Measurements from ENCODE around the gene ZNF324B.
"Not testable (repeated sequence)": the region's sequence is repeated elsewhere in the genome, so short reads cannot be mapped to it uniquely, and the experiment has no call there.

Gene ZNF324B

DNA sequence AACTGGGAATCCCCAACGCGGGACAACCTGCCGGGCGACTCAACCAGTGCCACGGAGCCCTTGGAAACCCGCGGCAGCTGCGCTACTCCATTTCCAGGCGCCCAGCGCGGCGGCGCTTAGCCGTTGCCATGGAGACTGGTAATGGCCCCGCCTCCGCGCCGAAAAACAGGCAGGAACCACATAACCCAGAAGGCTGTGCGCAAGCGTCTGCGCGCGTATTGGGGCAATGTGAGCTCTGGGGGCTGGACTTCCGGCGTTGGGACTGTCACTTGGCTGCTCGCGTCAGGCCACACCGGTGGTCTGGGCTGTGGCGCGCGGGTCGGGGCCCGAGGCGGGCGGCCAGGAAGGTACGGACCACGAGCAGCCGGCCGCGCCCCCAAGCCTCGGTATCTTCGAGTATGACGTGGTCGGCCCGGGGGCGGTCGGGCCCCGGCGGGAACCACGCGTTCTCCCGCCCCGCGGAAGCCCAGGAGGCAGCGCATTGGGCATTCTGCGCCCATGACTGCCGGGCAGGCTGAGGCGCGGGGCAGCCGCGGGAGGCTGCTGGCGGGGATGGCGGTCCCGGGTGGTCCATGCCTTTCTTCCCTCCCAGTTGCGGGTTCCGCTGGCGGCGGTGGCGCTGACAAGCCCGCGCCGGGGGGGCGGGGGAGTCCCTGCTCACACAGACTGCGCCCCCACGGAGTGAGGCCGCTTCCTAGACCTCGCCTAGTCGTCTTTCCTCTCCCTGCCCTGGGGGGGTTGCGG lies at the start of gene ZNF324B:
Gene ZNF324B, plus strand, starts transcription at position 265 of the 744 bp plus-strand sequence. CDS start 2,080 bp downstream, outside the sequence.
- peak; percentile 94 for DNase-seq

DNA sequence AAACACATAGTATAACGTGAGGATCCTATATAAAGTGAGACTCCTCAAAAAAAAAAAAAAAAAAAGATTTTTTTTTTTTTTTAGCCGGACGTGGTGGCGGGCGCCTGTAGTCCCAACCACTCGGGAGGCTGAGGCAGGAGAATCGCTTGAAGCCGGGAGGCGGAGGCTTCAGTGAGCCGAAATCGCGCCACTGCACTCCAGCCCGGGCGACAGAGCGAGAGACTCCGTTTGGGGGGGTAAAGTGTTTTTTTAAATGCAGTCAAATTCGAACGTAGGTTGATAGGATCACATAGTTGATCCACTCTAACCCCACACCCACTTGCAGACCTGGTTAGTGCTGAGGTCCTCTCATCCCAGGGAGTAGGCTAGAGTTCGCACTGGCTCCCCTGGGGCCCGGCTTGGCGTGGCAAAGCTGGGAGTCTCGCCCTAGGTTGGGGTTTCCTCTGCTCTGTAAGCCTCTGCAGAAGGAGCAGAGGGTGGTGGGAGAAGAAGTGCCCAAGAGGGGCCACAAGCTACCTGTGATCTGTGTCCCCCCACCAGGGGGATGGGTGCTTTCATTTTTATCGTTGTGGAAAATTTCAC lies 49.5 kb upstream of the ZNF324B start:
- no peak for DNase-seq

DNA sequence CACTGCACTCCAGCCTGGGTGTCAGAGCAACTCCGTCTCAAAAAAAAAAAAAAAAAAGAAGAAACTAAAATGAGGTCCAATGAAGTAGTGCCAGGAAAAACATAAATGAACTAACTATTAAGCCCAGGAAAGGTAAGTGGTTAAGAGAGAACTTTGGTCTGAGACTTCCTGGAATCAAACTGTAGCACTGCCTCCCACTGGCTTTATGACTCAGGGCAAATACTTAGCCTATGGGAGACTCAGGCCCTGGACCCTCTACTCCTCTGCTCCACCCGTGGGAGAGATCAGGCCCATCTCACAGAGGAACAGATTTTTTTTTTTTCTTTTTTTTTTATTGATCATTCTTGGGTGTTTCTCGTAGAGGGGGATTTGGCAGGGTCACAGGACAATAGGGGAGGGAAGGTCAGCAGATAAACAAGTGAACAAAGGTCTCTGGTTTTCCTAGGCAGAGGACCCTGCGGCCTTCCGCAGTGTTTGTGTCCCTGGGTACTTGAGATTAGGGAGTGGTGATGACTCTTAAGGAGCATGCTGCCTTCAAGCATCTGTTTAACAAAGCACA lies 47.4 kb upstream of the ZNF324B start:
- DNase-seq: not testable (repeated sequence)

DNA sequence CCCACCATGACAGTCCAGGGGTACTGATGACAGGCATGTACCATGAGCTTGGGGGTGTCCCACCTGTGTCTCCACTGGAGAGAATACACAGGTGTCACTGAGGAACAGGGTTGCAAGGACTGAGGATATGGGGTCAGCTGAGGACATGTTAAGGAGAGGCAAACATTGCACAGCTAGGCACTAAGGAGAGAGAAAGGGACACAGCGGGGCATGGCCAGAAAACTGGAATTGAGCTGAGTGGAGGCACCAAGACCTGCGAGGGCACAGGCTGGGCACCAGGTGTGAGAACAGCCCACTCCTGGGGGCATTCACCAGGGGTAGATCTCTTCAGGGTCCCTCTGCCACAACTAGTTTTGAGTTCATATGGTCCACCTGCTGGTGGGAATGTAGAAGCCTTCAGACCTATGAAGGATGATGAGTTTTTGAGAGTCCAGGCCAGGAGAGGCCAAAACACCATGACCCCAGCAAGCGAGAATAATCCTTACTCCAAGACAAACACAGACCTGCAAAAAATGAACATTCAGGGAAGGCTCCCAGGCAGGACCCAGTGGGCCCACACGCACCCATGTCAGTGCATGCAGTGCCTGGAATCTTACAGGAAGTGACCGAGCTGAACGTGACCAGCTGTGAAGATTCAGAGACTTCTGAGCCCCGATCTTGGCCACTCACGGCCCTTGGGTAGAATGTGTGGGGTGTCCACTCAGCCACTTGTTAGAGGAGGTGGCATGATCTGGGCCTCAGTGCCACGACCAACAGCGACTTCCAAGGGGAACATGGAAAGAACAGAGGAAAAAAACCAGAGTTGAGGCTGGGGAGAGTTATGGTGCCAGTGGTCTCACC lies 44.4 kb upstream of the ZNF324B start:
- no peak for DNase-seq

DNA sequence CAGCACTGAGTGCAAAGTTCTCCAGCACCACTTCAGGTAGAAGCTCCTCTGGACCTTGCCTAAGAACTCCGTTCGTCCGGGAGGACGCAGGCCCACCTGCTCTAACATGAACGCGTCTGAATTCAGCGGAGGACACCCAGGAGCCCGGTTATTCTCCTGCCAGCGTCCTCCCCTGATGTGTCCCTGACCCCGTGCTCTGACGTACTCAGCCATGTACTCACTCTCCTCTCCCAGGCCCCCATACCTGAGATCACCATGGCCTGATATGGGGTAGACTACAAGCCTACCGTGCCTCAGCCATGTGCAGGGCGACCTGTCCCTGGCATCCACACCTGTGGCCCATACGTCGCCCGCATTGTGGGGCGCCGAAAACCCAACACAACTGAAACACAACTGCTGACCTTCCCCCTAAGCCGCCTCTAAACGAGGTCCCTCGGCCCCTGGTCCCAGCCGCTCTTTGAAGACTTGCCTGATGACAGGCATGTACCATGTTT lies 43.7 kb upstream of the ZNF324B start:
- DNase-seq: no peak

DNA sequence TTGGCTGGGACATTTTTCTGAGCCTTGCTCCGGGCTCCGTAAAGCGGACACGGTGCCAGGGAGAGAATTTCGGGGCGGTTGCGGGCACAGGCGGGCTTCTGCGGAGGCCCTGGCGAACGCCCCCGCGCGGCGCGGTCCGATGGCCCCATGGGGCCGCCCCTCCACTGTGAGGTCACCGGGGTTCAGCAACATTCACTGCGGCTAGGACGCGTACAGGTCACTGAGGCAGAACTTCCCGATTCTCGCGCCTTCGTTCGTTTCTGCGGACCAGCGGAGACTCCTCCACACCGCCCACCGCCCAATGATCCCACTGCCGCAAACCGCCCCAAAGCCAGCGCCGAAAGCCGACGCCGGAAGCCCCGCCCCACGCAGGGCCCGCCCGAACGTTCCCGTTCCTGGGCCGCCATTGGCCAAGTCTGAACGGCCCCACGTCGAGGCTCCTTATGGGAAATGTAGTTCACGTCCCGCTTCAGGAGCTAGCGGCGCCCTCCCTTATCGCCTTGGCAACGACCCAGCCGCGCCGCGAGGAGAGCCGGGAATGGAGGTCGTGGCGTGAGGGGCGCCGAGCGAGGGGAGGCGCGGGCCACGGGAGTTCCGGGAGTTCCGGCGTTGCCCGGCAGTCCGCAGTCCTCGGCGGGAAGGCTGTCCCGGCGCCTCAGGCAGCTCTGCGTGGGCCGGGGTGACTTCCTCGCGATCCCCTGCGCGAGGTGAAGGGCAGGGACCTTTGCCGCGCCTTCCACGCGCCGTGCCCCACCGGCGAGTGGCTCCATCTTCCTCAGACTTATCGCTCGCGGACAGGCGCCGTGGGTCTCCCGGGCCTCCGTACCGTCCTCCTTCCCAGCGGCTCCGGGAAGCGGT lies 43.0 kb upstream of the ZNF324B start, which contains the start of gene ZNF584:
Gene ZNF584, plus strand, starts transcription at position 498 of the 858 bp plus-strand sequence. CDS start 499 bp downstream, outside the sequence.
- peak; percentile 92 for DNase-seq

DNA sequence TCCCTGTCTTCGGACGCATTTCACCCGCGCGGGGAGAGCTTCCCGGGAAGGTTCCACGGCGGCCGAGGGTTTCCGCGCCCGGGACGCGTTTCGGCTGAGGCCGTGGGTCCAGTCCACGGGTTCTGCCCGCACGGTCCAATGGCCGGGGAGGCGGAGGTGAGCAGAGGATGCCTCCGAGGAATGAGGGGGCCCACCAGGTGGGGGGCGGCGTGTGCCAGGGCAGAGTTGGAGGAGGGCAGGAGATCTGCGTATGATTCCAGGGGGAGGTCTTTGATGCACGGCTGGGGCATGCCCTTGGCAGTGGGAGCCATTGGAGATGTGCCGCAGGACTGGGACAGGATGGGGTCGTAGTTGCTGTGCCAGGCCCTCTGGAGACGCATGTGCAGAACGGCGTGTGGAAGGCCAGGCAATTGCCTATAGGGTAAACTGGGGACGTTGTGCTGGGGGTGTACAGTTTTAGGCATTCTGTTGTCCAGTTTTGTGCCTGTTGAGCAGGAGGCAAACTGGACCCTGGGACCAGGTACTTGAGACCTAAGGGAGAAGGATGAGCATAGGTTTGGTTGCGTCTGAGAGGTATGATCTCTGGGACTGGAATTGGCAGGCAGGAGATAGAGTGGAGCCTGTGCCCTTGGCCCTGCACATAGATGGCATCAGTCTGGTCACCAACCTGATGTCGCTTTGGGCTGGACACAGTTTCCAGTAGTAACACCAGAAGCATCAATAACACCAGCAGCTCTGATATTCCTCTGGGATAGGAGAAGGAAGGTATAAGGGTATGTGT lies 42.2 kb upstream of the ZNF324B start:
- DNase-seq: no peak

DNA sequence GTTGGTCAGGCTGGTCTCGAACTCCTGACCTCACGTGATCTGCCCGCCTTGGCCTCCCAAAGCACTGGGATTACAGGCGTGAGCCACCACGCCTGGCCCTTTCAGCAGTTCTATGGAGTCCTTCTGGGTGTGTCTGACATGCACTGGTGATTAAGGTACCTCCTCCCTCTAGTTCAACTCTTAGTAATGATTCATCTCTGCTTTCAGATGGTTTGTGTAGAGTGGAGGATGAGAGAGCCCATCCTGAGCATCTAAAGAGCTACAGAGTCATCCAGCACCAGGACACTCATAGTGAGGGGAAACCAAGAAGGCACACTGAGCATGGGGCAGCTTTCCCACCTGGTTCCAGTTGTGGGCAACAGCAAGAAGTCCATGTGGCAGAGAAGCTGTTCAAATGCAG lies 34.8 kb upstream of the ZNF324B start:
- no peak for DNase-seq

DNA sequence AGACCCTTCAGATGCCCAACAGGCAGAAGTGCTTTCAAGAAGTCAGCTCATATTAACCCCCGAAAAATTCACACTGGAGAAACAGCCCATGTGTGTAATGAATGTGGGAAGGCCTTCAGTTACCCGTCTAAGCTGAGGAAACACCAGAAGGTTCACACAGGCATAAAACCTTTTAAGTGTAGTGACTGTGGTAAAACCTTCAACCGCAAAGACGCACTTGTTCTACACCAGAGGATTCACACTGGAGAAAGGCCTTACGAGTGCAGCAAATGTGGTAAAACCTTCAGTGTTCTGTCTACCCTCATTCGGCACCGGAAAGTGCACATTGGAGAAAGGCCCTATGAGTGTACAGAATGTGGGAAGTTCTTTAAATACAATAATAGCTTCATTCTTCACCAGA lies 34.4 kb upstream of the ZNF324B start:
- DNase-seq: no peak

DNA sequence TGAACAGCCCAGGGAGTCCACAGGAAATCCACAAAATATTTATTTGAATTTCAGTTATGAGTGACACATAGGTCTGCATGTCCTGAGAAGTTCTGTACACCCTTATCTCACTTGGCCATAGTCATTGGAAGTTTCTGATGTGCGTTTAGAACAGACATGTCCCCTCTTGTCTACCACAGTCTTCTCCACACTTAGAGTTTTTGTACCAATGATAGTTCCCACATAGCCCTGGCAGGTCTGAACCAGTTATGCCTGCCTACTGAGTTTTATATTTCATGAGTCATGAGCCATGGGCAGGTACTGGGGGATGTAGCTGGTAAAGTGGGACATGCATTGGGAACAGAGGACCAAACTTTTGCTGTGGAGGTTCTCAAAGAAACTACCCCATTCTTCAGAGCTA lies 22.8 kb upstream of the ZNF324B start:
- no peak for DNase-seq

DNA sequence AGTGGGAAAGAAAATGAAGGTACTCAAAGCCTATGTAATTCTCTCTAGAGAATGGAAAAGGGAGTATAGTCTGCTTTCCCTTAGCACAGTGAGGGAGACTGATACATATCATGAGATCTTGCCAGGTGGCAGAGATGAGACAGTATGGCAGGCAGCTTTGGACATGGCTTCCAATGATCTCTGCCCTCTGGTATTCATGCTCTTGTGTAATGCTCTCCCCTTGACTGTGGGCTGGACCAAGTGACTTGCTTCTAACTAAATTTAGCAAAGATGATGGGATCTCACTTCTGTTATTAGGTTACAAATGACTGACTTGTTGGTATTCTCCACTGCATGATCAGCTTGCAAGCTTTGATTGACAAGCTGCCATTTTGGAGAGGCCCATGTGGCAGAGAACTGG lies 21.7 kb upstream of the ZNF324B start:
- DNase-seq: no peak

DNA sequence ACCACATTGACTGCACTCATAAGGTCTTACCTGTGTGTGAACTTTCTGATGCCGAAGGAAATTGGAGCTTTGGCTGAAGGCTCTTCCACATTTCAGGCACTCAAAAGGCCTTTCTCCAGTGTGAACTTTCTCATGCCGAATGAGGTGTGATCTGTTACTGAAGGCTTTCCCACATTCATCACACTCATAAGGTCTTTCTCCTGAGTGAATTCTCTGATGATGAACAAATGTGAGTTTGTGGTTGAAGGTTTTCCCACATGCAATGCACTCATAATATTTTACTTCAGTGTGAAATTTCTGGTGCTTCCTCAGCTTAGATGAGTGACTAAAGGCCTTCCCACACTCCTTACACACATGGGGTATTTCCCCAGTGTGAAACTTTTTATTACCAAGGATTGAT lies 17.2 kb upstream of the ZNF324B start:
- no peak for DNase-seq

DNA sequence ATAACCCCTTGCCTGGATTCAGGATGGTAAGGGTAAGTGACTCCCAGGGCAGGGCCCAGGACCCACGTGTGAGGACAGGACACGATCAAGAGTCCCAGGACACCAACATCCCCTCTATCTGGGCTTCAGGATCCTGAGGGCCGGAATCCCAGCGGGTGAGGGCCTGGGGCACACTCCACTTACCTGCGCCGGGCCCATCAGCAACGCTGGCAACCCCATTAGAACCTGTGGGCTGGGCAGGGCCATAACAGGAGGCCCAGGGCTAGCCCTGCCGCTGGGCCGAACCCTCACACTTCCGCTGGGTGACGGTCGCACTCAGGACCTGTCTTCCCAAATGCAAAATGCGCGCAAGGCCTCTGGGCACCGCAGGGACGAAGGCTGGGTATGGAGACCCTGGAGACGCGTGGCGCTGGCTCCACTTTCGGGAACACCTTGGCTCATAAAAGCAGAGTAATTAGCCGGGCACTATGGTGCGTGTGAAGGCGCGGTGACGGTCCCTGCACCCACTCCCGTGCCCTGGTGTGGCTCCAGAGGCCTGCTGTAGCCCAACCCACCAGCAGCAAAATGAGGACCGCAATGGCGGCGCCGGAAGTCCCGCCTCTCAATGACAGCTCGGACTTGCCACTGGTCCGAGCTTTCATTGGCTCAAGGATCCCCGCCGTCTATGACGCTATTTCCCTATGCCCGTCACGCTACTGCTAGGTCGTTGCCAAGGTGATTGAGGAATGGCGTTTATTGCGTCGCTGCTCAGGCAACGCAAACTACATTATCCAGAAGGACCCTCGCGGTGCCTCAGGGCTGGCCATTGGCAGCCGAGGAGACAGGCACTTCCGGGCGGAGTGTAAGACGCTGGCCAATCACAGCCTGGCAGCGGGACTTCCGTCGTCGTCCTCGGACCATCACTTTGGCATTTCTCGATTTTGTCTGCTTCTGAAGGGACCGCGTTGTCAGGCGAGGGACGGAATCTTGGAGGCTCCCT lies 11.6 kb upstream of the ZNF324B start, which contains the start of gene ZNF132:
Gene ZNF132, minus strand, starts transcription at position 578 of the 979 bp plus-strand sequence. Its CDS starts 332 bp downstream, at position 246.
- DNase-seq: peak; percentile 85

DNA sequence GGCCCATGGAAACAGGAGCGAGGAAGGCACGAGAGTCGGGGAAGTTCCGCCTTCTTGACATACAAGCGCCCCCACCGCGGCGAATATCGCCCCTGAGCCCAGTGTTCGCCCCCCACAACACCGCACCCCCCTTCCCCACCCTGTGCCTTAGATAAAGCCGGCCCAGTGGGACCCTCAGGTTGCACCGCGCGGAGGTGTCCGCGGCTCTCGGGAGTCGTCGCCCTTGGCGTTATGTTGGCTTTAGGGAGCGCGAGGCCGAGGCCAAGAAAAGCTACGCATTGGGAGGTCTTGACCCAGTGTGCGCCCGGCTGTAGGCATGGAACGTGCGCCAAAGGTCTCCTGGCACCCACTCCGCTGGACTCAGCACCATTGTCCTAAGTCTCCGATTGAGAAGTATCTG lies 10.9 kb upstream of the ZNF324B start:
- DNase-seq: no peak

DNA sequence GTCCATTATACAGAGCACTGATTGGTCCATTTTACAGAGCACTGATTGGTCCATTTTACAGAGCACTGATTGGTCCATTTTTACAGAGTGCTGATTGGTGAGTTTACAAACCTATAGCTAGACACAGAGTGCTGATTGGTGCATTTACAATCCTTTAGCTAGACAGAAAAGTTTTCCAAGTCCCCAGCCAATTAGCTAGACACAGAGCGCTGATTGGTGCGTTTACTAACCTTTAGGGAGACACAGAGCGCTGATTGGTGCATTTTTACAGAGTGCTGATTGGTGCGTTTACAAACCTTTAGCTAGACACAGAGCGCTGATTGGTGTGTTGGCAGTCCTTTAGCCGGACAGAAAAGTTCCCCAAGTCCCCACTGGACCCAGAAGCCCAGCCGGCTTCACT lies 8.4 kb upstream of the ZNF324B start:
- not testable (repeated sequence) for DNase-seq

DNA sequence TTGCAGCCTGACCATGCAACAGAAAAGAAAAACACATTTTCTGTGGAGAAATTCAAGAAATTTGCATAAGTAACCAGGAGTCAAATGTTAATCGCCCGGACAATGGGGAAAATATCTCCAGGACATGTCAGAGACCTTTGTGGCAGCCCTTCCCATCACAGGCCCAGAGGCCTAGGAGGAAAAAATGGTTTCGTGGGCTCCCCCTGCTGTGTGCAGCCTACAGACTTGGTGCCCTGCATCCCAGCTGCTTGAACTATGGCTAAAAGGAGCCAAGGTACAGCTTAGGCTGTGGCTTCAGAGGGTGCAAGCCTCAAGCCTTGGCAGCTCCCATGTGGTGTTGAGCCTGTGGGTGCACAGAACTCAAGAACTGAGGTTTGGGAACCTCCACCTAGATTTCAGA lies 2.6 kb upstream of the ZNF324B start:
- DNase-seq: not testable (repeated sequence)

DNA sequence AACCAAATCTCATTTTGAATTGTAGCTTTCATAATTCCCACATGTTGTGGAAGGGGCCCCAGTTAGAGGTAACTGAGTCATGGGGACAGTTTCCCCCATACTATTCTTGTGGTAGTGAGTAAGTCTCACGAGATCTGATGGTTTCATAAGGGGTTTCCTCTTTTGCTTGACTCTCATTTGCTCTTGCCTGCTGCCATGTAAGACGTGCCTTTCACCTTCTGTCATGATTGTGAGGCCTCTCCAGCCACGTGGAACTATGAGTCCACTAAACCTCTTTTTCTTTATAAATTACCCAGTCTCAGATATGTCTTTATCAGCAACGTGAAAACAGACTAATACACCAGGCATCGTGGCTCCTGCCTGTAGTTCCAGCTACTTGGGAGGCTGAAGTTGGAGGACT lies 1.4 kb upstream of the ZNF324B start:
- DNase-seq: not testable (repeated sequence)

DNA sequence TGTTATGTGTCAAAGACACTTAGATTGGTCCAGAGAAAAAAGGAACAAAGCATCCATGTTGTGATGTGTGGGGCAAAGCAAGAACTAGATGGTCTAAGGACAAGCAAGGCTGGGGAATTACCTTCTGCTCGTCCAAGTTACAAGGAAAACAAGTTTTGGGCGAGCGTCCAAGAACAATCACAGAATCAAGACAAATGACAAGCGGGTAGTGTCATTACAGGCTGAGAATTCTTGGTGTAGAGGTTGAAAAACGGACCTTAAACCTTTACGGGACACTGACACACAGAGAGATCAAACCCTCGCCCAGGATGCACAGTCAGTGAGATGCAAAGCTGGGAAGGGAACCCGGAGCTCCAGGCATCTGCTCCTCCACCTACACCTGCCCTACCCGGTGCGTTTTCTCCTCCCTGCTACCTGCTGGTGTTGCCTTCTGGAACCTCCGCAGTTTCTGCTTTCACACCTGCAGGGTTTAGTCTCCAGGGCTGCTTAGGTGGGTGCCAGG lies 515 bp upstream of the ZNF324B start:
- DNase-seq: no peak

DNA sequence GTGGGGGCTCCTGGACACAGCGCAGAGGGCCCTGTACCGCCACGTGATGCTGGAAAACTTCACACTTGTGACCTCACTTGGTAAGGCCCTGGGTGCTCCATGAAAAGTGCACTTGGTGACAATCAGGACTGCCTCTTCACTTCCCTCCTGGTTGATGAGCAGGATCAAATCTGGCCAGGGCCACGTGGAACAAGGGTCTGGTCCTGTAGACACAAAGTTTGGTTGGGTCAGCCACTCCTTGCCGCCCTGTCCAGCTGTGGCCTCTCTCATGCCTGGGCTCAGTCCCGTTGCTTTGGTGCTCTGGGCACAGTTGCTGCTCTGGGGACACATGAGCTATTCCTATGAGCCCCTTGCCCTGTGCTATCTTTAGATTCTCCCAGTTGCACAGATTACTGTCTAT lies 2.3 kb downstream of the ZNF324B start:
- DNase-seq: no peak

DNA sequence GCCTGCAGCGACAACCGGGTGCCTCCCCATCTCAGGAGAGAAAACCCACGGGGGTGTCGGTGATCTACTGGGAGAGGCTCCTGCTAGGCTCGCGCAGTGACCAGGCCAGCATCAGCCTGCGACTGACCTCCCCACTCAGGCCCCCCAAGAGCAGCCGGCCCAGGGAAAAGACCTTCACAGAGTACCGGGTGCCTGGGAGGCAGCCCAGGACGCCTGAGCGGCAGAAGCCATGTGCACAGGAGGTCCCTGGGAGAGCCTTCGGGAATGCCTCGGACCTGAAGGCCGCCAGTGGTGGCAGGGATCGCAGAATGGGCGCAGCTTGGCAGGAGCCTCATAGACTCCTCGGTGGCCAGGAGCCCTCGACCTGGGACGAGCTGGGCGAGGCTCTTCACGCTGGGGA lies 3.9 kb downstream of the ZNF324B start:
- no peak for DNase-seq
